ENCODE data around the gene PALLD.

GRCh38 chr4:168833881-168834280 lies 337.0 kb downstream of the PALLD start:
- TF ChIP-seq PREB (CRISPR knock-in tag; IDR thresholded peaks at IDR 0.05) (no peak), ZBTB1 (CRISPR knock-in tag; IDR thresholded peaks at IDR 0.05; ENCODE audit: borderline replicate concordance) (no peak), IRF9 (CRISPR knock-in tag; IDR thresholded peaks at IDR 0.05; ENCODE audit: borderline replicate concordance) (no peak)
